ENCODE measurements around the gene MRPS23.

MRPS23 gene

GRCh38 chr17:57868910-57869616, 19.2 kb upstream of the MRPS23 start:
- peak; percentile 64 for DNase-seq (ENCODE audit: extremely low read depth, low read depth)
- H3K4me3 ChIP-seq (replicated peaks; ENCODE audit: low read depth, low read length), result no peak overlapping the region
- no peak for TF ChIP-seq CTCF (IDR thresholded peaks at IDR 0.05; ENCODE audit: low read depth, low read length, missing control alignments)

GRCh38 chr17:57868007-57868909, 18.4 kb upstream of the MRPS23 start:
- H3K4me3 ChIP-seq (replicated peaks; ENCODE audit: low read depth, low read length), result no peak overlapping the region
- peak; percentile 47 for TF ChIP-seq CTCF (IDR thresholded peaks at IDR 0.05; ENCODE audit: low read depth, low read length, missing control alignments)
- peak; percentile 91 for DNase-seq (ENCODE audit: extremely low read depth, low read depth)

- H3K4me3 ChIP-seq (replicated peaks; ENCODE audit: low read depth, low read length), result no peak overlapping the region
- no peak for DNase-seq (ENCODE audit: extremely low read depth, low read depth)
- no peak for TF ChIP-seq CTCF (IDR thresholded peaks at IDR 0.05; ENCODE audit: low read depth, low read length, missing control alignments)
Measured at GRCh38 chr17:57867126-57867525, 17.3 kb upstream of the MRPS23 start.

- H3K4me3 ChIP-seq (replicated peaks; ENCODE audit: low read depth, low read length), result no peak overlapping the region
- TF ChIP-seq CTCF (IDR thresholded peaks at IDR 0.05; ENCODE audit: low read depth, low read length, missing control alignments), result no peak
- DNase-seq (ENCODE audit: extremely low read depth, low read depth), result no peak
Measured at GRCh38 chr17:57866723-57867122, 16.9 kb upstream of the MRPS23 start.

DNA sequence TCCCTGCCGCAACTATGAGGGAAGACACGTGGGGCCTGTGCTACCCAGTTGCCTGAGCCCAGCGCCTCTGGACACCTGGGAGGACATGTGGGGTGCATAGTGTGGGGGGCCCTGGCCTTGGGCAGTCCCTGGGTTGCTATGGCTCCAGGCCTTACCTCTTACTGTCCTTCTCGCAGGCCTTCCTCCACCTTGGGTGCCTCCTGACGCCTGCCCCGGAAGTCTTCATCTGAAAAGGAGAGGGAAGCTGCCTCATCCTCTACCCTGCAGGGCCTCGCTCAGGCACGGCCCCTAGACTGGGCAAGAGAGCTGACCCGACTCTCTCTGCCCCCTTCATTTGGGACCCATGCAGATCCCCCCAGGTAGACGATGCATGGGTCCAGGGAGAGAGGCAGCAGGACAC, 16.5 kb upstream of the MRPS23 start:
- no peak overlapping the region for H3K4me3 ChIP-seq (replicated peaks; ENCODE audit: low read depth, low read length)
- TF ChIP-seq CTCF (IDR thresholded peaks at IDR 0.05; ENCODE audit: low read depth, low read length, missing control alignments), result no peak
- no peak for DNase-seq (ENCODE audit: extremely low read depth, low read depth)

GRCh38 chr17:57864273-57864672, 14.4 kb upstream of the MRPS23 start:
- DNase-seq (ENCODE audit: extremely low read depth, low read depth), result no peak
- no peak overlapping the region for H3K4me3 ChIP-seq (replicated peaks; ENCODE audit: low read depth, low read length)
- no peak for TF ChIP-seq CTCF (IDR thresholded peaks at IDR 0.05; ENCODE audit: low read depth, low read length, missing control alignments)

All from HFF-Myc (cell line).